ENCODE data around the gene CALCB.
"Not testable (repeated sequence)": the region's sequence is repeated elsewhere in the genome, so short reads cannot be mapped to it uniquely, and the experiment has no call there.

GRCh38 chr11:15046673-15047072 lies 26.7 kb upstream of the CALCB start:
- not testable (repeated sequence) for TF ChIP-seq ATF3 (IDR thresholded peaks at IDR 0.05; ENCODE audit: insufficient read depth, low read depth, low read length); CTCF (IDR thresholded peaks at IDR 0.05; ENCODE audit: control extremely low read depth in 1 of 3, insufficient read depth in 1 of 3, low read depth in 1 of 3, low read length in 3 of 3); POLR2AphosphoS5 (IDR thresholded peaks at IDR 0.05; ENCODE audit: low read depth, low read length); POLR2A (IDR thresholded peaks at IDR 0.05; ENCODE audit: control extremely low read depth in 1 of 2, low read depth in 2 of 2, low read length in 2 of 2); SUZ12 (IDR thresholded peaks at IDR 0.05; ENCODE audit: low read length); TAF1 (IDR thresholded peaks at IDR 0.05; ENCODE audit: low read depth, low read length); EP300 (IDR thresholded peaks at IDR 0.05; ENCODE audit: borderline replicate concordance in 1 of 2, low read depth in 2 of 2, low read length in 2 of 2); JUN (IDR thresholded peaks at IDR 0.05; ENCODE audit: low read depth, low read length); RXRA (IDR thresholded peaks at IDR 0.05; ENCODE audit: insufficient read depth, low read depth, low read length); KDM5A (IDR thresholded peaks at IDR 0.05; ENCODE audit: low read length); MAX (IDR thresholded peaks at IDR 0.05)
